A549 (cell line): ENCODE results near the gene SNAI1. TPM values are rescaled to one million over a fixed set of nuclear protein-coding genes. Genes with fewer than 3 reads are reported as not detected.

Experiments used
- ATAC-seq, 2 experiments: fragments of 200-7000 bp in 1 of 2; fragments of >200 bp in 1 of 2; cut with Nextera tagmentation in 1 of 2; cut with Tn5 transposase in 1 of 2; 3 replicates each; pipeline versions ENCODE4 v1.8.0 to v1.9.1; 2018 to 2020; ENCODE audit warnings: mild to moderate bottlenecking in 1 of 2, moderate library complexity in 1 of 2
- CTCF ChIA-PET: fragments of 300-600 bp; sonication (Branson Sonifier 250); formaldehyde crosslinking; extraction: SDS; loops from one replicate; lab custom pipeline; 2021; ENCODE audit warnings: antibody characterized with exemption, inconsistent platforms; lab: Yijun Ruan, JAX
- POLR2A ChIA-PET: fragments of 350-600 bp; formaldehyde crosslinking; extraction: SDS; loops from one replicate; lab custom pipeline; 2021; ENCODE audit warnings: antibody characterized with exemption, inconsistent platforms; lab: Yijun Ruan, JAX
- DNase-seq, 2 experiments: peaks; one replicate each; pipeline versions ENCODE4 v3.0.0 to v3.0.0-alpha.2; 2011 to 2016; ENCODE audit warnings: low read depth in 1 of 2, low spot score in 1 of 2
- FAIRE-seq: peaks from 2 replicates; lab custom pipeline; 2011; peaks lifted over from hg19 to GRCh38; lab: Jason Lieb, UNC
- H3K27ac ChIP-seq, 2 experiments: fragments of >200 bp; sonication (Bioruptor Twin); formaldehyde crosslinking; 3 replicates each; pipeline ENCODE4 v1.5.1; 2016 to 2017
- H3K4me1 ChIP-seq: fragments of >200 bp; sonication (Bioruptor Twin); formaldehyde crosslinking; 3 replicates; pipeline ENCODE4 v1.6.1; 2016
- H3K4me2 ChIP-seq: fragments of >200 bp; sonication (Bioruptor Twin); formaldehyde crosslinking; 3 replicates; pipeline ENCODE4 v1.6.1; 2016
- H3K4me3 ChIP-seq: fragments of >200 bp; sonication (Bioruptor Twin); formaldehyde crosslinking; 3 replicates; pipeline ENCODE4 v1.5.1; 2016
- H3K9me3 ChIP-seq: fragments of >200 bp; sonication (Bioruptor Twin); formaldehyde crosslinking; 3 replicates; pipeline ENCODE4 v1.6.1; 2016
- BCL3 ChIP-seq: fragments of >200 bp; sonication (Bioruptor Twin); formaldehyde crosslinking; IDR thresholded peaks from 3 replicates; pipeline ENCODE4 v1.6.1; 2016
- CEBPB ChIP-seq, 2 experiments: fragments of >200 bp in 1 of 2; sonication (Bioruptor Twin) in 1 of 2; formaldehyde crosslinking in 1 of 2; IDR thresholded peaks; 2 replicates each; pipeline ENCODE4 v1.6.1; 2012 to 2016
- CHD2 ChIP-seq: fragments of 150-350 bp; IDR thresholded peaks from 2 replicates; pipeline ENCODE4 v1.6.1; 2014; ENCODE audit warnings: low read length; ENCODE audit not compliant: partially characterized antibody
- EHF ChIP-seq: fragments of 250-450 bp; sonication (Bioruptor Pico); IDR thresholded peaks from 2 replicates; pipeline ENCODE4 v1.5.0; 2020; ENCODE audit warnings: mild to moderate bottlenecking
- EP300 ChIP-seq, 2 experiments: fragments of >200 bp; sonication (Bioruptor Twin); formaldehyde crosslinking; IDR thresholded peaks; 2 replicates in 1 of 2; 3 replicates in 1 of 2; pipeline ENCODE4 v1.6.1; 2016 to 2017
- ESRRA ChIP-seq: fragments of 150-350 bp; IDR thresholded peaks from 2 replicates; pipeline ENCODE4 v1.6.1; 2014; ENCODE audit warnings: mild to moderate bottlenecking, low read length, borderline replicate concordance
- FOSB ChIP-seq: fragments of 250-450 bp; sonication (Bioruptor Pico); IDR thresholded peaks from 2 replicates; pipeline ENCODE4 v1.5.0; 2020; ENCODE audit warnings: mild to moderate bottlenecking, moderate library complexity
- FOXS1 ChIP-seq: fragments of 250-450 bp; sonication (Bioruptor Pico); IDR thresholded peaks from 2 replicates; pipeline ENCODE4 v1.5.0; 2020; ENCODE audit warnings: mild to moderate bottlenecking, moderate library complexity
- GATA3 ChIP-seq: IDR thresholded peaks from 2 replicates; pipeline ENCODE4 v1.6.1; 2012; ENCODE audit warnings: borderline replicate concordance
- HDAC2 ChIP-seq: fragments of 200-600 bp; sonication (generic); IDR thresholded peaks from 2 replicates; pipeline ENCODE4 v1.6.1; 2016
- HEYL ChIP-seq: fragments of 250-450 bp; sonication (Bioruptor Pico); IDR thresholded peaks from 2 replicates; pipeline ENCODE4 v1.8.0; 2021; ENCODE audit warnings: mild to moderate bottlenecking, moderate library complexity
- HOXA7 ChIP-seq: fragments of 250-450 bp; sonication (Bioruptor Pico); IDR thresholded peaks from 2 replicates; pipeline ENCODE4 v1.5.0; 2020; ENCODE audit warnings: mild to moderate bottlenecking, moderate library complexity
- HOXB13 ChIP-seq: fragments of 250-450 bp; sonication (Bioruptor Pico); IDR thresholded peaks from 2 replicates; pipeline ENCODE4 v1.5.0; 2020; ENCODE audit warnings: low read depth, mild to moderate bottlenecking, moderate library complexity
- HOXB5 ChIP-seq: fragments of 250-450 bp; sonication (Bioruptor Pico); IDR thresholded peaks from 2 replicates; pipeline ENCODE4 v1.5.0; 2020; ENCODE audit warnings: mild to moderate bottlenecking, moderate library complexity
- JUNB ChIP-seq: fragments of >200 bp; sonication (Bioruptor Twin); formaldehyde crosslinking; IDR thresholded peaks from 2 replicates; pipeline ENCODE4 v1.6.1; 2016
- KDM1A ChIP-seq: fragments of 200-600 bp; sonication (generic); IDR thresholded peaks from 2 replicates; pipeline ENCODE4 v1.6.1; 2016; ENCODE audit warnings: low read depth, mild to moderate bottlenecking
- KDM5A ChIP-seq: fragments of 200-600 bp; sonication (generic); IDR thresholded peaks from 2 replicates; pipeline ENCODE4 v1.6.1; 2016; ENCODE audit warnings: antibody characterized with exemption, mild to moderate bottlenecking
- MAFK ChIP-seq: fragments of 450-650 bp; IDR thresholded peaks from 2 replicates; pipeline ENCODE4 v1.6.1; 2014; ENCODE audit not compliant: partially characterized antibody
- MAX ChIP-seq: IDR thresholded peaks from 2 replicates; pipeline ENCODE4 v1.6.1; 2012
- MYC ChIP-seq: IDR thresholded peaks from 2 replicates; pipeline ENCODE4 v1.6.1; 2012; ENCODE audit warnings: mild to moderate bottlenecking, inconsistent platforms, low read length, improper control_type of control experiment, borderline replicate concordance
- NFE2L2 ChIP-seq: fragments of 150-350 bp; conservative IDR thresholded peaks from 2 replicates; pipeline ENCODE4 v1.6.1; 2014; ENCODE audit warnings: low read length
- NPAS2 ChIP-seq: fragments of 250-450 bp; sonication (Bioruptor Pico); IDR thresholded peaks from 2 replicates; pipeline ENCODE4 v1.8.0; 2022; ENCODE audit warnings: mild to moderate bottlenecking, moderate library complexity, borderline replicate concordance
- PHF8 ChIP-seq: fragments of 200-600 bp; sonication (generic); IDR thresholded peaks from 2 replicates; pipeline ENCODE4 v1.6.1; 2016; ENCODE audit warnings: low read depth, mild to moderate bottlenecking, antibody characterized with exemption, moderate library complexity, borderline replicate concordance
- POLR2A ChIP-seq: IDR thresholded peaks from 2 replicates; pipeline ENCODE4 v1.6.1; 2012; ENCODE audit warnings: mild to moderate bottlenecking, low read length
- RAD21 ChIP-seq, 2 experiments: fragments of >200 bp in 1 of 2; sonication (Bioruptor Twin) in 1 of 2; formaldehyde crosslinking in 1 of 2; IDR thresholded peaks in 1 of 2; conservative IDR thresholded peaks in 1 of 2; 2 replicates in 1 of 2; 3 replicates in 1 of 2; pipeline ENCODE4 v1.6.1; 2012 to 2018; ENCODE audit warnings: inconsistent platforms in 1 of 2
- SMC3 ChIP-seq: fragments of >200 bp; sonication (Bioruptor Twin); formaldehyde crosslinking; IDR thresholded peaks from 3 replicates; pipeline ENCODE4 v1.6.1; 2018; ENCODE audit warnings: inconsistent platforms
- SREBF2 ChIP-seq: fragments of 450-650 bp; IDR thresholded peaks from 2 replicates; pipeline ENCODE4 v1.6.1; 2014; ENCODE audit warnings: mild to moderate bottlenecking, moderate library complexity
- TFCP2L1 ChIP-seq: fragments of 250-450 bp; sonication (Bioruptor Pico); IDR thresholded peaks from 2 replicates; pipeline ENCODE4 v1.5.0; 2021; ENCODE audit warnings: mild to moderate bottlenecking
- ZFP36 ChIP-seq: fragments of 450-650 bp; IDR thresholded peaks from 2 replicates; pipeline ENCODE4 v1.6.1; 2014; ENCODE audit warnings: borderline replicate concordance; ENCODE audit not compliant: partially characterized antibody
- ZSCAN20 ChIP-seq: fragments of 250-450 bp; sonication (Bioruptor Pico); IDR thresholded peaks from 2 replicates; pipeline ENCODE4 v1.8.0; 2022; ENCODE audit warnings: mild to moderate bottlenecking, moderate library complexity
- WGBS: methylation state at CpG from one replicate; pipeline ENCODE4 v1.1.6; 2017; ENCODE audit errors: missing lambda C conversion rate; 5-methylcytosine and 5-hydroxymethylcytosine counted together
- polyA plus RNA-seq, 4 experiments: library from polyadenylated mRNA; depleted of rRNA in 3 of 4; stranded (reverse); fragments of >200 nt; fragmentation: RNase III in 1 of 4; extraction: RNeasy Plus Mini Kit Qiagen cat#74134 plus additional on column Dnase treatment in 1 of 4; gene quantifications; 2 replicates in 3 of 4; 3 replicates in 1 of 4; pipeline ENCODE4 v1.2.3, GENCODE V29; 2011 to 2017
- TF ChIP-seq, protein P1 (sequence below): fragments of 250-450 bp; sonication (Bioruptor Pico); IDR thresholded peaks from 2 replicates; pipeline ENCODE4 v1.5.0; 2021; ENCODE audit warnings: mild to moderate bottlenecking, moderate library complexity, borderline replicate concordance
- TF ChIP-seq, protein P2 (sequence below): fragments of 250-450 bp; sonication (Bioruptor Pico); IDR thresholded peaks from 2 replicates; pipeline ENCODE4 v1.5.0; 2020; ENCODE audit warnings: low read depth, mild to moderate bottlenecking, moderate library complexity
- TF ChIP-seq, protein P3 (sequence below): IDR thresholded peaks from 2 replicates; pipeline ENCODE4 v1.6.1; 2012

Gene SNAI1
- polyA plus RNA-seq, 2 of the 4 experiments (the other 2 are of a cell fraction) = 7.0 to 11.1 TPM

GRCh38 chr20:50029083-50029696, 46.4 kb downstream of the SNAI1 start:
- TF ChIP-seq SREBF2 = no peak
- peak; percentile 56; the same call in 1 of the 2 replicates for TF ChIP-seq EHF (CRISPR knock-in tag)
- H3K4me3 ChIP-seq = no peak overlapping the region
- H3K27ac ChIP-seq = peak overlapping the region; percentile 93 to 95
- ChIA-PET CTCF (interaction anchor here (0.9 to 4.0 kb wide), 6 partner anchors 31 to 140 kb away, joined by 3 to 31 read pairs (median 6); no protein-coding TSS in a partner anchor), POLR2A (no interaction called here)
- DNase-seq (no peak), FAIRE-seq (no peak), ATAC-seq (no peak; a peak in 1 of 6 replicates)
- peaks cover 69% of the 10 kb centered on the region for H3K4me1 ChIP-seq
- no peaks in the 10 kb centered on the region for H3K9me3 ChIP-seq
- 86% methylated on average over 11 of the region's 15 CpGs for WGBS
- H3K4me2 ChIP-seq = peak overlapping the region; percentile 61

DNA sequence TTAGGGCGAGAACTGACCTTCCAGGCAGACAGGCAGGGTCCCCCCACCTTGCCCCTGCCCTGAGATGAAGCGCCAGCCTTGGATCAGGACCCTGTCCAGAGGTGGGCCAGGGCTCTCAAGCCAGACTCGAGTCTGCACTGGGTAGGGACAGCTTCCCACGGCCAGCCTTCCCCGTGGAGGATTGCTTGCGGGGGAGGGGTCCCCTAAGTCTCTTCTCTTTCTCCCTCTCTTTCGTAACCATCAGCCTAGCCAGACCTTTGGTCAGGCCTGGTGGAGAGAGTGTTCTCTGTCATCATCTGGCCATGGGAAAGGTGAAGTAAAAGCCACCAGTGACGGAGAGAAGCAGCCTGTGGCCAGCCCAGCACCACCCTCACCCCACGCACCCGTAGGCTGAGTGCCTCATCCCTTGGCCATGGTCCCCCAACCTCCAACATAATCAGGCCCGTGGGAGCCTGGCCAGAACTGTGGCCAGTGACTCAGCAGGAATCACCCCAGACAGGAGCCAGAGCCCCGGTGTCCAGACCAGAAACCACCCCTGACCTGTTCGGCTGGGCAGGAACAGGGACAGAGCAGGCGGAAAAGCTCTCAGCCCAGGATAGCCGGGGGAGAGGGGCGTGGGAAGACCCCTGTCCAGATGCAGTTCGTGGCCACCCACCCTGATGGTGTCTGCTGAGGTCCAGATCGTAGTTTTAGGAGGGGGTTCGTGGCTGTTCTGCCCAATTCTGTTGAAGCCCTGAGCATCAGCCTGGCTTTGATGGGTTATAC, 47.1 kb downstream of the SNAI1 start:
- POLR2A ChIA-PET = no interaction called here
- Histone ChIP-seq H3K4me1 (peaks cover 76% of the 10 kb centered on the region), H3K9me3 (no peaks in the 10 kb centered on the region), H3K4me3 (0 out of 3 replicates have a peak overlapping the region, but pooled peaks have one; percentile 10), H3K4me2 (peak overlapping the region; percentile 61), H3K27ac (peak overlapping the region; percentile 93 to 95)
- DNase-seq (peak; percentile 78 to 92), FAIRE-seq (no peak), ATAC-seq (peak; percentile 51 to 71)
- CTCF ChIA-PET = interaction anchor here (1.0 to 4.0 kb wide), 5 partner anchors 20 to 51 kb away, joined by 3 to 31 read pairs (median 7); no protein-coding TSS in a partner anchor
- WGBS = 23% methylated on average over 13 of the region's 19 CpGs
- TF ChIP-seq MYC = 0 out of 2 replicates have a peak, but pooled peaks have one; percentile 42
- TF ChIP-seq, protein P1, sequence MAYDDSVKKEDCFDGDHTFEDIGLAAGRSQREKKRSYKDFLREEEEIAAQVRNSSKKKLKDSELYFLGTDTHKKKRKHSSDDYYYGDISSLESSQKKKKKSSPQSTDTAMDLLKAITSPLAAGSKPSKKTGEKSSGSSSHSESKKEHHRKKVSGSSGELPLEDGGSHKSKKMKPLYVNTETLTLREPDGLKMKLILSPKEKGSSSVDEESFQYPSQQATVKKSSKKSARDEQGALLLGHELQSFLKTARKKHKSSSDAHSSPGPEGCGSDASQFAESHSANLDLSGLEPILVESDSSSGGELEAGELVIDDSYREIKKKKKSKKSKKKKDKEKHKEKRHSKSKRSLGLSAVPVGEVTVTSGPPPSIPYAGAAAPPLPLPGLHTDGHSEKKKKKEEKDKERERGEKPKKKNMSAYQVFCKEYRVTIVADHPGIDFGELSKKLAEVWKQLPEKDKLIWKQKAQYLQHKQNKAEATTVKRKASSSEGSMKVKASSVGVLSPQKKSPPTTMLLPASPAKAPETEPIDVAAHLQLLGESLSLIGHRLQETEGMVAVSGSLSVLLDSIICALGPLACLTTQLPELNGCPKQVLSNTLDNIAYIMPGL = no peak
- TF ChIP-seq TFCP2L1 (CRISPR knock-in tag) = no peak
- TF ChIP-seq, protein P2, sequence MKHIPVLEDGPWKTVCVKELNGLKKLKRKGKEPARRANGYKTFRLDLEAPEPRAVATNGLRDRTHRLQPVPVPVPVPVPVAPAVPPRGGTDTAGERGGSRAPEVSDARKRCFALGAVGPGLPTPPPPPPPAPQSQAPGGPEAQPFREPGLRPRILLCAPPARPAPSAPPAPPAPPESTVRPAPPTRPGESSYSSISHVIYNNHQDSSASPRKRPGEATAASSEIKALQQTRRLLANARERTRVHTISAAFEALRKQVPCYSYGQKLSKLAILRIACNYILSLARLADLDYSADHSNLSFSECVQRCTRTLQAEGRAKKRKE = no peak
- no peak for TF ChIP-seq PHF8
- TF ChIP-seq NFE2L2 = peak; percentile 79
- TF ChIP-seq GATA3 = peak; percentile 57; the same call in 1 of the 2 replicates
- TF ChIP-seq KDM1A = no peak
- TF ChIP-seq SMC3 = no peak
- TF ChIP-seq, protein P3, sequence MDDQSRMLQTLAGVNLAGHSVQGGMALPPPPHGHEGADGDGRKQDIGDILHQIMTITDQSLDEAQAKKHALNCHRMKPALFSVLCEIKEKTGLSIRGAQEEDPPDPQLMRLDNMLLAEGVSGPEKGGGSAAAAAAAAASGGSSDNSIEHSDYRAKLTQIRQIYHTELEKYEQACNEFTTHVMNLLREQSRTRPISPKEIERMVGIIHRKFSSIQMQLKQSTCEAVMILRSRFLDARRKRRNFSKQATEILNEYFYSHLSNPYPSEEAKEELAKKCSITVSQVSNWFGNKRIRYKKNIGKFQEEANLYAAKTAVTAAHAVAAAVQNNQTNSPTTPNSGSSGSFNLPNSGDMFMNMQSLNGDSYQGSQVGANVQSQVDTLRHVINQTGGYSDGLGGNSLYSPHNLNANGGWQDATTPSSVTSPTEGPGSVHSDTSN = no peak
- TF ChIP-seq ESRRA = no peak
- no peak for TF ChIP-seq ZFP36
- peak; percentile 3 to 22; a peak in 1 of 5 replicates for TF ChIP-seq RAD21 (conservative IDR thresholded peaks at IDR 0.05 in 1 of 2, IDR thresholded peaks at IDR 0.05 in 1 of 2)
- no peak for TF ChIP-seq HDAC2
- peak; percentile 81 for TF ChIP-seq MAX
- peak; percentile 56 to 81; a peak in 2 of 4 replicates for TF ChIP-seq CEBPB (IDR thresholded peaks at IDR 0.05)
- peak; percentile 35; the same call in 1 of the 2 replicates for TF ChIP-seq JUNB
- TF ChIP-seq EP300 (IDR thresholded peaks at IDR 0.05) = peak; percentile 57 to 86; a peak in 3 of 5 replicates
- no peak for TF ChIP-seq POLR2A
- no peak for TF ChIP-seq EHF (CRISPR knock-in tag)
- TF ChIP-seq FOSB (CRISPR knock-in tag) = no peak
- TF ChIP-seq BCL3 = no peak
- no peak for TF ChIP-seq HOXB5 (CRISPR knock-in tag)
- TF ChIP-seq HEYL (CRISPR knock-in tag) = no peak
- no peak for TF ChIP-seq CHD2
- TF ChIP-seq NPAS2 (CRISPR knock-in tag) = no peak
- no peak for TF ChIP-seq HOXA7 (CRISPR knock-in tag)
- TF ChIP-seq HOXB13 = no peak
- TF ChIP-seq KDM5A = no peak
- TF ChIP-seq ZSCAN20 = no peak
- TF ChIP-seq FOXS1 (CRISPR knock-in tag) = no peak
- peak; percentile 98 for TF ChIP-seq MAFK
